ENCODE results near the gene MS4A18.
"Not testable (repeated sequence)": the region's sequence is repeated elsewhere in the genome, so short reads cannot be mapped to it uniquely, and the experiment has no call there.

The MS4A18 gene

GRCh38 chr11:60740573-60740972, 16.1 kb downstream of the MS4A18 start:
- DNase-seq, result peak; percentile 49

- DNase-seq, result no peak
Measured at GRCh38 chr11:60741421-60741820, 16.9 kb downstream of the MS4A18 start.

GRCh38 chr11:60743058-60743457, 18.5 kb downstream of the MS4A18 start:
- DNase-seq, result no peak

- DNase-seq, result no peak
Measured at GRCh38 chr11:60744114-60744513, 19.6 kb downstream of the MS4A18 start.

- DNase-seq, result no peak
Measured at GRCh38 chr11:60747359-60747873, 22.9 kb downstream of the MS4A18 start.

- DNase-seq, result no peak
Measured at GRCh38 chr11:60748225-60748624, 23.7 kb downstream of the MS4A18 start.

GRCh38 chr11:60748821-60749220, 24.3 kb downstream of the MS4A18 start:
- DNase-seq, result no peak

- no peak for DNase-seq
Measured at GRCh38 chr11:60750911-60751310, 26.4 kb downstream of the MS4A18 start.

GRCh38 chr11:60753309-60753708, 28.8 kb downstream of the MS4A18 start:
- DNase-seq, result no peak

- DNase-seq, result no peak
Measured at GRCh38 chr11:60754887-60755286, 30.4 kb downstream of the MS4A18 start.

- DNase-seq, result peak; percentile 81
Measured at GRCh38 chr11:60756307-60757032, 31.9 kb downstream of the MS4A18 start, which contains the start of gene MS4A15. MS4A15 (plus strand) TSS chr11:60756867; CDS start chr11:60763734, 6,867 bp downstream.

GRCh38 chr11:60757231-60757800, 32.8 kb downstream of the MS4A18 start:
- DNase-seq, result no peak

GRCh38 chr11:60758671-60759070, 34.2 kb downstream of the MS4A18 start:
- not testable (repeated sequence) for DNase-seq

- DNase-seq, result not testable (repeated sequence)
Measured at GRCh38 chr11:60759438-60760225, 35.1 kb downstream of the MS4A18 start.

GRCh38 chr11:60761436-60762190, 37.1 kb downstream of the MS4A18 start:
- no peak for DNase-seq

GRCh38 chr11:60762851-60763691, 38.6 kb downstream of the MS4A18 start:
- DNase-seq, result peak; percentile 65

- DNase-seq, result peak; percentile 48
Measured at GRCh38 chr11:60763692-60764369, 39.3 kb downstream of the MS4A18 start.

- peak; percentile 59 for DNase-seq
Measured at GRCh38 chr11:60764879-60765278, 40.4 kb downstream of the MS4A18 start.

- no peak for DNase-seq
Measured at GRCh38 chr11:60765355-60765754, 40.8 kb downstream of the MS4A18 start.

GRCh38 chr11:60766547-60766946, 42.0 kb downstream of the MS4A18 start:
- DNase-seq, result no peak

- DNase-seq, result peak; percentile 72
Measured at GRCh38 chr11:60767388-60767811, 42.9 kb downstream of the MS4A18 start.
